Sigmoid colon (tissue), 4 donors: Measurements from ENCODE around the gene RP2.

Experiments
- EP300 ChIP-seq, 4 donors: sonication (generic); formaldehyde crosslinking; IDR thresholded peaks; one replicate each; pipeline ENCODE4 v1.6.1; 2017; ENCODE audit warnings: antibody characterized with exemption in 4 of 4
- POLR2A ChIP-seq, 2 donors: fragments of 450-650 bp; IDR thresholded peaks; one replicate each; pipeline ENCODE4 v1.6.1; 2016; ENCODE audit warnings: antibody characterized with exemption in 2 of 2, mild to moderate bottlenecking in 2 of 2, moderate library complexity in 2 of 2
- POLR2AphosphoS5 ChIP-seq, 4 donors: sonication (generic); formaldehyde crosslinking; IDR thresholded peaks; one replicate each; pipeline ENCODE4 v1.6.1; 2017; ENCODE audit warnings: antibody characterized with exemption in 4 of 4
- TF ChIP-seq, protein P1 (sequence below), 4 experiments: fragments of 450-650 bp in 3 of 4; fragments of 200-600 bp in 1 of 4; IDR thresholded peaks; one replicate each; pipeline ENCODE4 v1.5.1; 2016 to 2019; ENCODE audit warnings: antibody characterized with exemption in 4 of 4, mild to moderate bottlenecking in 3 of 4, moderate library complexity in 2 of 4

DNA sequence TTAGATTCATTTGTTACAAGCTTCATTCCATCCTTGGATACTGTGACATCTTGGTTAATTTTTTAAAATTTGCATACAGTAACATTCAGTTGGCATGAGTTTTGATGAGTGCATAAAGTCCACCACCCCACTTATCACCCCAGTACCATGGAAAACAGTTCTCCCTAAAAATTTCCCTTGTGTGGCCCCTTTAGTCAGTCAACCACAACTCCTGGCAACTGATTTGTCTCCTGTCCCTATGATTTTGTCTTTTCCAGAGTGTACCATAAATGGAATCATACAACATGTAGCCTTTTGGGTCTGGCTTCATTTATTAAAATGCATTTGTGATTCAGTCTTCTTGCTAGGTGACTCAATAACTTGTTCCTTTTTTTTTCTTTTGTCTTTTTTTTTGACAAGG is 29.9 kb downstream of the RP2 start:
- TF ChIP-seq EP300 (IDR thresholded peaks at IDR 0.05) (no peak), POLR2AphosphoS5 (IDR thresholded peaks at IDR 0.05) (no peak), POLR2A (IDR thresholded peaks at IDR 0.05) (no peak)
- TF ChIP-seq, protein P1, sequence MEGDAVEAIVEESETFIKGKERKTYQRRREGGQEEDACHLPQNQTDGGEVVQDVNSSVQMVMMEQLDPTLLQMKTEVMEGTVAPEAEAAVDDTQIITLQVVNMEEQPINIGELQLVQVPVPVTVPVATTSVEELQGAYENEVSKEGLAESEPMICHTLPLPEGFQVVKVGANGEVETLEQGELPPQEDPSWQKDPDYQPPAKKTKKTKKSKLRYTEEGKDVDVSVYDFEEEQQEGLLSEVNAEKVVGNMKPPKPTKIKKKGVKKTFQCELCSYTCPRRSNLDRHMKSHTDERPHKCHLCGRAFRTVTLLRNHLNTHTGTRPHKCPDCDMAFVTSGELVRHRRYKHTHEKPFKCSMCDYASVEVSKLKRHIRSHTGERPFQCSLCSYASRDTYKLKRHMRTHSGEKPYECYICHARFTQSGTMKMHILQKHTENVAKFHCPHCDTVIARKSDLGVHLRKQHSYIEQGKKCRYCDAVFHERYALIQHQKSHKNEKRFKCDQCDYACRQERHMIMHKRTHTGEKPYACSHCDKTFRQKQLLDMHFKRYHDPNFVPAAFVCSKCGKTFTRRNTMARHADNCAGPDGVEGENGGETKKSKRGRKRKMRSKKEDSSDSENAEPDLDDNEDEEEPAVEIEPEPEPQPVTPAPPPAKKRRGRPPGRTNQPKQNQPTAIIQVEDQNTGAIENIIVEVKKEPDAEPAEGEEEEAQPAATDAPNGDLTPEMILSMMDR (IDR thresholded peaks at IDR 0.05): no peak
